Memory B cell (primary cell): ENCODE results near the gene SPATA24.
A peak's percentile ranks its signal among the peaks of the same experiment; 100 is the strongest.
"Not testable (repeated sequence)": the region's sequence is repeated elsewhere in the genome, so short reads cannot be mapped to it uniquely, and the experiment has no call there.

ENCODE experiments used
- ATAC-seq: fragments of 150-1000 bp; cut with Tn5 transposase; 2 replicates; pipeline ENCODE4 v1.10.0; 2021; ENCODE audit warnings: low read depth, mild to moderate bottlenecking, moderate library complexity
- DNase-seq, 2 donors: peaks; one replicate each; pipeline ENCODE4 v3.0.0; 2022; ENCODE audit warnings: low spot score in 2 of 2
- H3K27ac Mint-ChIP-seq: one replicate; pipeline ENCODE4 v1.8.0; 2022; ENCODE audit warnings: mild to moderate bottlenecking, moderate library complexity, mixed read lengths
- H3K27me3 Mint-ChIP-seq: one replicate; pipeline ENCODE4 v1.8.0; 2022; ENCODE audit warnings: mixed read lengths
- H3K36me3 Mint-ChIP-seq: one replicate; pipeline ENCODE4 v1.8.0; 2022; ENCODE audit warnings: mild to moderate bottlenecking, mixed read lengths
- H3K4me1 Mint-ChIP-seq: one replicate; pipeline ENCODE4 v1.8.0; 2022; ENCODE audit warnings: mixed read lengths
- H3K4me3 Mint-ChIP-seq: one replicate; pipeline ENCODE4 v1.8.0; 2022; ENCODE audit warnings: mild to moderate bottlenecking, moderate library complexity, mixed read lengths
- H3K9me3 Mint-ChIP-seq: one replicate; pipeline ENCODE4 v1.8.0; 2022; ENCODE audit warnings: mixed read lengths

Gene SPATA24

DNA sequence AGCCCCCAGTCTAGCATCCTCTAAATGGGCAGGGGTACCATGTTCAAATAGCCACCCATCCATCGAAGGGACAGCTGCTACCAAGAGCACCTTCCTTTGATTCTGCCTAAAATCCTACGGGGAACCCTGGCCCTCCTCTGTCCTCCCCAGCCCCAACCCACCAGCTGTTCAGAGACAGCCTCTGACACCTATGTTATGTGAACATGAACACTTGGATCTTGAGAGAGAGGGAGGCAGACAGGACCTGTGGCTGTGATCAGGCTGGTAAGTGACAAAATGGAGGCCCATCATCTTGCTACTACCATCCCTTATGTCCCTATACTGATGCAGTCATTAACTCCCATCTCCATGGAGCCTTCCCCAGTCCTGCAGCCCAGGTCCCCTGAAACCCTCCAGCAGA is 29.0 kb downstream of the SPATA24 start:
- DNase-seq (no peak), ATAC-seq (no peak)
- H3K4me3 Mint-ChIP-seq, result no peak overlapping the region
- H3K27ac Mint-ChIP-seq, result no peak overlapping the region
- no peaks in the 10 kb centered on the region for H3K27me3 Mint-ChIP-seq
- peaks cover 5% of the 10 kb centered on the region for H3K36me3 Mint-ChIP-seq
- H3K4me1 Mint-ChIP-seq, result peaks cover 2% of the 10 kb centered on the region
- no peaks in the 10 kb centered on the region for H3K9me3 Mint-ChIP-seq

DNA sequence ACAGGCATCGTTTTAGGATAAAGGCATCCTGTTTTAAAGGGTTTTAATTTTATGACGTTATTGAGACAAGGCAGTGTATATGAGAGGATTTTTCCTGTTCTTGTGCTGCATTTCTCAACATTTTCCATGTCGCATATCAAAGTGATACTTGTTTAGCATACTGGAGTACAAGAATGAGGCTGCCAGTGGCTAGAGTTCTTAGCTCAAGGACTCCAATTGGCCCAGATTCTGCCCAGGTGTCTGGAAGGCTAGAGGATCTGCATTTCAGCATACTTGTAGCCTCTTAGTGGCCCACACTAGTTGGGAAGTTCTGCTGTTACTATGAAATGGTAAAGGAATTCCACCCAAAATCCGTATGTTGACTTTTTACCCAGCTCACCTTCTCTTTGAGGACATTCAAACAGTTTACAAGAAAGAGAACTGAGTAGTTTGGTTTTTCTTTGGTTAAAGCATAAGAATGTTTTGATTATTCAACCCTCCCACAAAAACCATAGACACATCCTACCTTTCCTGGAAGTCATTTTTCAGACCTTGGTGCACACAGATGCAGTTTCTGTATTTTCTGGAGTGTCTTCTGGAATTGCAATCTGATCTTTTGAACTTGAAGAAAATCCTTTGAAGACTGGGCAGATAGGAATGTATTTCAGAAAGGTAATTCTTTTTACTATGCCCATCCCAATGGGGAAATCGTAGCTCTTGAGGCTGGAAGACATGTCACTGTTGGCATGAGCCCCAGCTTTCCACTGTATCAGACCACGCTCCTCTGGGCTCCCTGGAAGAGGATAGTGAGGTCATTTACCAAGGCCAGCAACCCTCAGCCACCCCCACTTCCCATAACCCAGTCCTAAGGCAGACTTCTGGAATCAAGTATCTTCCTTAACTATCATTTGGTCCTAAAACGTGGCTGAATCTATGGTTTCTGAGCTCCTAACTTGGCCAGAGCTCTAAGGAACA is 32.1 kb downstream of the SPATA24 start:
- Mint-ChIP-seq H3K36me3 (peaks cover 2% of the 10 kb centered on the region), H3K27ac (peak overlapping the region; percentile 53), H3K27me3 (no peaks in the 10 kb centered on the region), H3K9me3 (no peaks in the 10 kb centered on the region), H3K4me1 (peaks cover 2% of the 10 kb centered on the region), H3K4me3 (no peak overlapping the region)
- DNase-seq, result no peak
- ATAC-seq, result no peak

DNA sequence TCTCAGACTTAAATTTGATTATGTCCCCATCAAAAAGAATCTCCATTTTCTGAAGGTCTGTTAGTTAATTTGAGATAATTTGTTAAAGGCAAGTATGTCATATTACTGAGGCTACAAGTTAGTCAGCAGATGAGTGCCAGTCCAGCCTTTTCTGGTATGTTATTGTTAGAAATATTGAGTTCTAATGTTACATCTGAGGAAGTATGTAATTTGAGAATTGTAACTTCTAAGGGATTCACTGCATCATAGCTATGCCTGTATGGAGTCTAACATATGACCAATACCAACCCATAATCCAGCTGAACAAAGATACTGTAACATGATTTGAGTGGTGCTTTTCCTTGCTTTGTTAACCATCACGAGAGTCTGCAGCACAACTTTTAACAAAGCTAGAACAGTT is 34.7 kb downstream of the SPATA24 start:
- H3K27me3 Mint-ChIP-seq, result no peaks in the 10 kb centered on the region
- no peaks in the 10 kb centered on the region for H3K9me3 Mint-ChIP-seq
- DNase-seq, result no peak
- H3K27ac Mint-ChIP-seq, result no peak overlapping the region
- peaks cover 2% of the 10 kb centered on the region for H3K4me1 Mint-ChIP-seq
- H3K36me3 Mint-ChIP-seq, result peaks cover 5% of the 10 kb centered on the region
- H3K4me3 Mint-ChIP-seq, result no peak overlapping the region
- ATAC-seq, result no peak

DNA sequence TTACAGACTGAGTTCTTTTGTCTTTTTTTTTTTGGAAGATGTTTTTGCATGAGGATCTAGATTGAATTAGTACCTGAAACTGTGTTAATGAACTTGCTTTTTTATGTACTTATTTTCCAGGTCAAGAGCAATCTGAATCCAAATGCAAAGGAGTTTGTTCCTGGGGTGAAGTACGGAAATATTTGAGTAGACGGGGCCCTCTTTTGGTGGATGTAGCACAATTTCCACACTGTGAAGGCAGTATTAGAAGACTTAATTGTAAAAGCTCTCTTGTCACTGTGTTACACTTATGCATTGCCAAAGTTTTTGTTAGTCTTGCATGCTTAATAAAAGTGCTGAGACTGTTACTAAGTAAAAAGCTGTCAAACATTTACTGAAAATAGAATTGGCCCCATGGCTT is 35.3 kb downstream of the SPATA24 start:
- Mint-ChIP-seq H3K9me3 (no peaks in the 10 kb centered on the region), H3K27me3 (no peaks in the 10 kb centered on the region), H3K36me3 (peaks cover 10% of the 10 kb centered on the region), H3K4me3 (no peak overlapping the region), H3K4me1 (no peaks in the 10 kb centered on the region), H3K27ac (peak overlapping the region; percentile 10)
- DNase-seq (no peak), ATAC-seq (no peak)

DNA sequence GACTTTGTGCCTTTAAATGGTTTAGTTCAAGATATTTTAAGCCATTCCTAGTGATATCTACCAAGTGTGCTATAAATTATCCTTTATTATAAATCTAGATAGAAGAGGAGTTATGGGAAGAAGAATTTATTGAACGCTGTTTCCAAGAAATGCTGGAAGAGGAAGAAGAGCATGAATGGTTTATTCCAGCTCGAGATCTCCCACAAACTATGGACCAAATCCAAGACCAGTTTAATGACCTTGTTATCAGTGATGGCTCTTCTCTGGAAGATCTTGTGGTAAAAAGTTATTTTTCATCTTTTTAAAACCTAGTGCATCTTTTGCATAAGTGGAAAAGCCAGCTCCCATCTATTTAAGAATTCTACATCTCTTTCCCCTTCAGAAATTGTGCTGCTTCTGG is 39.4 kb downstream of the SPATA24 start:
- Mint-ChIP-seq H3K27ac (no peak overlapping the region), H3K9me3 (no peaks in the 10 kb centered on the region)
- ATAC-seq, result no peak

DNA sequence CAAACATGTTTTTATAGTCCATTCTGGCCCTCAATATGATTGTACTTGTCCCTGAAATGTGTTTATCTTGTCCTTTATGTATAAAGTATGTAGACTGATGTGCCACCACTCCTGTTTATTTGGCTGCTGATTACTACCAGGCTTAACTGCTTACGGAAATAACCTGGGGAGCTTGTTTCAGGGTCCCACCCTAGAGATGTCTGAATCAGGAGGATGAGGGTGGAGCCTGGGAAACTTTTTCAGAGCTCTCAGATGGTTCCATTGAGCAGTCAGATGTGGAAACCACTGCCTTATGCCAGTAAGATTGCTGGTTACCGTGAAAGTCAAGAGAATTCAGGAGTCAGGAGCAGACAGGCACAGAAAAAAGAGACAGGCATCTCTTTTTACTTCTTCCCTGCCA is 40.0 kb downstream of the SPATA24 start:
- no peaks in the 10 kb centered on the region for H3K27me3 Mint-ChIP-seq
- H3K4me1 Mint-ChIP-seq, result peaks cover 3% of the 10 kb centered on the region
- H3K27ac Mint-ChIP-seq, result no peak overlapping the region
- peaks cover 14% of the 10 kb centered on the region for H3K36me3 Mint-ChIP-seq
- no peak for DNase-seq
- H3K4me3 Mint-ChIP-seq, result no peak overlapping the region
- H3K9me3 Mint-ChIP-seq, result no peaks in the 10 kb centered on the region
- ATAC-seq, result no peak

More for the DNA sequence above, 39.4 kb downstream of the SPATA24 start:
- no peak for DNase-seq
- peaks cover 3% of the 10 kb centered on the region for H3K4me1 Mint-ChIP-seq
- no peaks in the 10 kb centered on the region for H3K27me3 Mint-ChIP-seq
- H3K36me3 Mint-ChIP-seq, result peaks cover 14% of the 10 kb centered on the region
- H3K4me3 Mint-ChIP-seq, result no peak overlapping the region

DNA sequence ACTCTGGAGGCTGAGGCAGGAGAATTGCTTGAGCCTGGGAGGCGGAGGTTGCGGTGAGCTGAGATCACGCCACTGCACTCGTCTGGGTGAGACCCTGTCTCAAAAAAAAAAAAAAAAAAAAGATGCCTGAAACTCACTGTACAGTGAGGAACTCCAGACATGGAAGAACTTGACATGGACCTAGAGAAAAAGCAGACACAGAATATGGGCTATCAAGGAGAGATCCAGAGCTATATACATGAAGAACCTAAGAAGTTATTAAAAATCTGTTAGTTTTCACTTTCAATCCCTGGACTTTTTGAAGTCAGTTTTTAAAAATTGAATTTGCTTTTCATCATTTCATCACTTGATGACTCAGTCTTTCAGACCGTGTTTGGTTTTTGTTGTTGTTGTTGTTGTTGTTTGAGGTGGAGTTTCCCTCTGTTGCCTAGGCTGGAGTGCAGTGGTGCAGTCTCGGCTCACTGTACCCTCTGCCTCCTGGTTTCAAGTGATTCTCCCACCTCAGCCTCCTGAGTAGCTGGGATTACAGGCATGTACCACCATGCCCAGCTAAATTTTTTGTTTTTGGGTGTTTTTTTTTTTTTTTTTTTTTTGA is 42.0 kb downstream of the SPATA24 start:
- Mint-ChIP-seq H3K4me3 (no peak overlapping the region), H3K27me3 (no peaks in the 10 kb centered on the region), H3K4me1 (peaks cover 11% of the 10 kb centered on the region), H3K36me3 (peaks cover 17% of the 10 kb centered on the region), H3K27ac (peak overlapping the region; percentile 45), H3K9me3 (no peaks in the 10 kb centered on the region)
- ATAC-seq (no peak), DNase-seq (no peak)

DNA sequence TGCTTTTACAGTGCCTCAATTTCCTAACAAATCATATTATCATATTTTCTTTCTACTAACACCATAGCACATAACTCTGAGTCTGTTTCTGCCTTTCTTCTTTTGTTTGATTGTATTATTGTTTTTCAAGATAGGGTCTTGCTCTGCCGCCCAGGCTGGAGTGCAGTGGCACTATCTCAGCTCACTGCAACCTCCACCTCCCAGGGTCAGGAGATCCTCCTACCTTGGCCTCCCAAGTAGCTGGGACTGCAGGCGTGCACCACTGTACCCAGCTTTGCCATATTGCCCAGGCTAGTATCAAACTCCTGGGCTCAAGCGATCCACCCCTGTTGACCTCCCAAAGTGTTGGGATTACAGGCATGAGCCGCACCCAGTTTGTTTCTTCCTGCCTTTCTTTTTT is 43.5 kb downstream of the SPATA24 start:
- Mint-ChIP-seq H3K27me3 (no peaks in the 10 kb centered on the region), H3K36me3 (peaks cover 17% of the 10 kb centered on the region), H3K9me3 (no peaks in the 10 kb centered on the region), H3K4me1 (peaks cover 11% of the 10 kb centered on the region), H3K4me3 (no peak overlapping the region), H3K27ac (no peak overlapping the region)
- no peak for DNase-seq
- ATAC-seq, result no peak

DNA sequence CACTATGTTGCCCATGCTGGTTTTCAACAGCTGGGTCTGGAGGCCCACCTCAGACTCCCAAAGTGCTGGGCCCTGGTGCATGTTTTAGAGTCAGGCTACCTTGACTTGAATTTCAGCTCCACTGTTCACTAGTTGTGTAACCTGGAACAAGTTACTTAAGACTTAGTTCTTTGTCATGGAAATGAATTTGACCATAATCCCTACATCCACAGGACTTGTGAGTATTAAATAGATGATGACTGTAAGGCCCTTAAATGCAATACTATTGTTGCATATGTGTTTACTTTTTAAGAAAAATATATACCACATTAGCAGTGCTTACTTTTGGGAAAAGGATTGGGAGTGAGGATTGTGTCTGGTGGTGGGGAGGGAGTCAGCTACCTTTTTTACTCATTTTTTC is 45.8 kb downstream of the SPATA24 start:
- Mint-ChIP-seq H3K4me1 (peaks cover 16% of the 10 kb centered on the region), H3K4me3 (no peak overlapping the region), H3K27me3 (no peaks in the 10 kb centered on the region), H3K27ac (peak overlapping the region; percentile 45), H3K9me3 (peaks cover 1% of the 10 kb centered on the region), H3K36me3 (peaks cover 14% of the 10 kb centered on the region)
- no peak for DNase-seq
- no peak for ATAC-seq

DNA sequence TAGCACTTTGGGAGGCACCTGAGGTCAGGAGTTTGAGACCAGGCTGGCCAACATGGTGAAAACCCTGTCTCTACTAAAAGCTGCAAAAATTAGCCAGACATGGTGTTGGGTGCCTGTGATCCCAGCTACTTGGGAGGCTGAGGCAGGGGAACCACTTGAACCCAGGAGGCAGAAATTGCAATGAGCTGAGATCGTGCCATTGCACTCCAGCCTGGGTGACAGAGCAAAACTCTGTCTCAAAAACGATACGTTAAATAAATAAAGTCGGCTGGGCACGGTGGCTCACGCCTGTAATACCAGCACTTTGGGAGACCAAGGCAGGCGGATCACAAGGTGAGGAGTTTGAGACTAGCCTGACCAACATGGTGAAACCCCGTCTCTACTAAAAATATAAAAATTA is 48.0 kb downstream of the SPATA24 start:
- peaks cover 21% of the 10 kb centered on the region for H3K4me1 Mint-ChIP-seq
- not testable (repeated sequence) for H3K27me3 Mint-ChIP-seq, ATAC-seq, DNase-seq, H3K27ac Mint-ChIP-seq, H3K9me3 Mint-ChIP-seq, H3K4me3 Mint-ChIP-seq
- H3K36me3 Mint-ChIP-seq, result peaks cover 16% of the 10 kb centered on the region

DNA sequence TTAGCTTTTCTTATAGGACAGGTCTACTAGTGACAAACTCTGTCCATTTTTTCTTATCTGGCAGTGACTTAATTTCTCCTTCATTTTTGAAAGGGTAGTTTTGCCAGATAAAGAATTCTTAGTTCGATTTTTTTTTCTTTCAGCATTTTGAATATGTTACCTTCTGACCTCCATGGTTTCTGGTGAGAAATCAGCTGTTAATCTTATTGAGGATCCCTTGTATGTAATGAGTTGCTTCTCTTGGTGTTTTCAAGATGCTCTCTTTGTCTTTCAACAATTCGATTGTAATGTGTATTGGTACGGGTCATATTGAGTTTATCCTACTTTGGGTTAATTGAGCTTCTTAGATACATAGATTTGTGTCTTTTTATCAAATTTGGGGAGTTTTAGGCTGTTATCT is 49.7 kb downstream of the SPATA24 start:
- no peak for DNase-seq
- ATAC-seq, result no peak
- Mint-ChIP-seq H3K9me3 (peaks cover 1% of the 10 kb centered on the region), H3K36me3 (peaks cover 13% of the 10 kb centered on the region), H3K27me3 (no peaks in the 10 kb centered on the region), H3K4me1 (peaks cover 18% of the 10 kb centered on the region), H3K4me3 (no peak overlapping the region), H3K27ac (peak overlapping the region; percentile 55)

DNA sequence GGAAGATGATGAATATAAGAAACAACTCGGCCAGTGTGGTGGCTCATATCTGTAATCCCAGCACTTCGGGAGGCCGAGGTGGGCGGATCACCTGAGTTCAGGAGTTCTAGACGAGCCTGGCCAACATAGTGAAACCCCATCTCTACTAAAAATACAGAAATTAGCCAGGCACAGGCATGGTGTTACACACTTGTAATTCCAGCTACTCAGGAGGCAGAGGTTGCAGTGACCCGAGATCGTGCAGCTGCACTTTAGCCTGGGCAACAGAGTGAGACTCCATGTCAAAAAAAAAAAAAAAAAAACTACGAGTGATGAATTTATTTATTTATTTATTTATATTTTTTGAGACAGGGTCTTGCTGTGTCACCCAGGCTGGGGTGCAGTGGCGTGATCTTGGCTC is 56.0 kb downstream of the SPATA24 start:
- not testable (repeated sequence) for H3K4me3 Mint-ChIP-seq, H3K27me3 Mint-ChIP-seq, ATAC-seq, H3K9me3 Mint-ChIP-seq, H3K27ac Mint-ChIP-seq, DNase-seq
- H3K36me3 Mint-ChIP-seq, result peaks cover 10% of the 10 kb centered on the region
- peaks cover 30% of the 10 kb centered on the region for H3K4me1 Mint-ChIP-seq
